H54 (cell line): Measurements from ENCODE around the gene LDLR.

Experiments used
- DNase-seq: peaks from one replicate; pipeline ENCODE4 v3.0.0; 2011; ENCODE audit warnings: low spot score, mixed read lengths; ENCODE audit not compliant: insufficient read length
- FAIRE-seq: peaks from 3 replicates; lab custom pipeline; 2011; peaks lifted over from hg19 to GRCh38; lab: Jason Lieb, UNC
- POLR2A ChIP-seq: IDR thresholded peaks from 2 replicates; pipeline ENCODE4 v1.6.1; 2011; ENCODE audit warnings: low read depth, mild to moderate bottlenecking, low read length

The LDLR gene

DNA sequence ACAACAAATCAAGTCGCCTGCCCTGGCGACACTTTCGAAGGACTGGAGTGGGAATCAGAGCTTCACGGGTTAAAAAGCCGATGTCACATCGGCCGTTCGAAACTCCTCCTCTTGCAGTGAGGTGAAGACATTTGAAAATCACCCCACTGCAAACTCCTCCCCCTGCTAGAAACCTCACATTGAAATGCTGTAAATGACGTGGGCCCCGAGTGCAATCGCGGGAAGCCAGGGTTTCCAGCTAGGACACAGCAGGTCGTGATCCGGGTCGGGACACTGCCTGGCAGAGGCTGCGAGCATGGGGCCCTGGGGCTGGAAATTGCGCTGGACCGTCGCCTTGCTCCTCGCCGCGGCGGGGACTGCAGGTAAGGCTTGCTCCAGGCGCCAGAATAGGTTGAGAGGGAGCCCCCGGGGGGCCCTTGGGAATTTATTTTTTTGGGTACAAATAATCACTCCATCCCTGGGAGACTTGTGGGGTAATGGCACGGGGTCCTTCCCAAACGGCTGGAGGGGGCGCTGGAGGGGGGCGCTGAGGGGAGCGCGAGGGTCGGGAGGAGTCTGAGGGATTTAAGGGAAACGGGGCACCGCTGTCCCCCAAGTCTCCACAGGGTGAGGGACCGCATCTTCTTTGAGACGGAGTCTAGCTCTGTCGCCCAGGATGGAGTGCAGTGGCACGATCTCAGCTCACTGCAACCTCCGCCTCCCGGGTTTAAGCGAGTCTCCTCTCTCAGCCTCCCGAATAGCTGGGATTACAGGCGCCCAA is at the start of gene LDLR:
TSS of gene LDLR (plus strand) at position 210 of the 760 bp plus-strand sequence. CDS start at position 296, 86 bp downstream.
- FAIRE-seq: peak; percentile 71
- peak; percentile 59 for DNase-seq
- TF ChIP-seq POLR2A: peak; percentile 94

- TF ChIP-seq POLR2A: no peak
- no peak for DNase-seq
- no peak for FAIRE-seq
These were observed 48.1 kb upstream of the LDLR start for GRCh38 chr19:11041194-11041593.

DNA sequence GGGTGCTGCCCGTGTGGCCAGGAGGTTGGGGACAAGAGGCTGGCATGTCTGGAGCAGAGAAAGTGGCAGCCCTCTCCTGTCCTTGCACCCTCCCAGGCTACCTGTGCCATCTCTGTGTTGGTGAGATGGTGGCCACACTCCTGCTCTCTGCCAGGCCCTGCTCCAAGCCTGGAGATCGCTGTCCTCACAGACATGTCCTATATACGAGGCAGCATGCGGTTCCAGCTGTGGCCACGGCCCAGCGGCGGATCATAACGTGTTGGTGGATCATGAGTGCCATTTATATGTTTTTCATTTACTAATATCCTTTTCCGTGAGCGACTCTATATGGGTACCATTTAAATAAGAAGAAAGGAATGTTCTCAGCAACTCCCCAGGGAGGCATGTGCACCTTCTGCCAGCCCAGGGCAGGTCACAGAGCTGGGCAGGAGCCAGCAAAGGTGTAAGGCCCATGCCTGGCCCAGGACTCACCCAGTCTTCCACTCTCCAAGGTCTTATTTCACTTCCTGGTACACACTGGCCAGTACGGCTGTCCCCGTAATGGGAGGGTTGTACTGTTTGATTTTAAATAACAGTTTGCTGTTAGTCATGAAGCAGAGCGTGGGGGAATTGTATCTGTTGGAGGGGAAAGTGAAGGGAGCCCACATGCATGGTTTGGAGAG is 47.2 kb upstream of the LDLR start:
- no peak for FAIRE-seq
- TF ChIP-seq POLR2A: no peak

DNA sequence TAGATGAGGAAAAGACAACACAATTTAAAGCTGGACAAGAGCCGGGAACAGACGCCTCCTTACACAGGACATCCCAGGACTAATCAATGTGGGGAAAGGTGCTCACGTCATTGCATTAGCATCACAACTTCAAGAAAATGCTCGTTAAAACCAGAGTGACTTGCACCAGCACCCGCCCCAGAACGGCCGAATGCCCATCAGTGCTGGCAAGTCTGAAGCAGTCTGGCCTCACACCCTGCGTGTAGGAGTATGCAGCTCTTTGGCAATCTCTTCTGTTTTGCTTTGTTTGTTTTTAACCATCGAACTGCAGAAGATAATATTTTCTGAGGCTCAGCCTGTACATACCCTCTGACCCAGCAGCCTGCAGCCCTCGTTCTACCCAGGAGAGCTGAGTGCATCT is 44.8 kb upstream of the LDLR start:
- no peak for TF ChIP-seq POLR2A
- FAIRE-seq (no peak), DNase-seq (no peak)

More for the DNA sequence above, 47.2 kb upstream of the LDLR start:
- DNase-seq: no peak

DNA sequence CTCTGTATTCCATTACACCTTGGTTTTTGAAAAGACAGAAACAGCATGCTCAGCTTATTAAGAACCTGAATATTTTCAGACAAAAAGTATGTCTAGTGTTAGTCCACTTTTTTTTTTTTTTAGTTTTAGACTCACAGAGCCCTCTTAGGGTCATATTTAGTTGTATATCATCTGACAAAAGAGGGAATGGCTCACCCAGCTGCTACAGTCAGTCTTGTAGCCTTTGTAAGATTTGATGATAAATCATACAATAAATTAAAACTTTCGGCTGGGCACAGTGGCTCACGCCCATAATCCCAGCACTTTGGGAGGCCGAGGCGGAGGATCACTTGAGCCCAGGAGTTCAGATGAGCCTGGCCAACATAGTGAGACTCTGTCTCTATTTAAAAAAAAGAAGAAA is 43.7 kb upstream of the LDLR start:
- no peak for FAIRE-seq
- DNase-seq: no peak
- TF ChIP-seq POLR2A: no peak

DNA sequence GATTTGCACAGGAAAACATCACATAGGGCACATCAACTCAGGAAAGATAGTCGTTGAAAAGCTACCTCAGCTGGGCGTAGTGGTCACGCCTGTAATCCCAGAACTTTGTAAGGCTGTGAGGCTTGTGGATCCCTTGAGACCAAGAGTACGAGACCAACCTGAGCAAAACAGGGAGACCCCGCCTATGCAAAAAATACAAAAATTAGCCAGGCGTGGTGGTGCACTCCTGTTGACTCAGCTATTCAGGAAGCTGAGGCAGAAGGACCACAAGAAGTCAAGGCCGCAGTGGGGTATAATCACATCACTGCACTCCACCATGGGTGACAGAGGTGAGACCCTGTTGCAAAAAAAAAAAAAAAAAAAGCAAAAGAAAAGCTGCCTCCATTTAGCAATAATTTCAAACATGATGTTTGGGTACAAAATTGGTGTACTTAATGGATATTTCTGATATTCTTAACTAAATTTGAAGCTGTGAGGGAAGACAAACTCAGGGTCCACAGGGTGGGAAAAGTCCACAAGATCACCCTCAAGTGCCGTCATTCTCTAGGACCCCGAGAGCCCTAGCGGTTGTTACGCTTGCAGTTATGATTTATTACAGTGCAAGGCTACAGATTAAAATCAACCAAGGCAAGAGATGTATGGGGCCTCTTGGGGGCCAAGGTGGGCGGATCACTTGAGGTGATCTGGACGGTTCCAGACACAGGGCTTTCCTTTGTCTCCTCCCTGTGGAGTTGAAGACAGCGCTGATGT is 42.5 kb upstream of the LDLR start:
- FAIRE-seq: no peak
- TF ChIP-seq POLR2A: no peak
- no peak for DNase-seq

DNA sequence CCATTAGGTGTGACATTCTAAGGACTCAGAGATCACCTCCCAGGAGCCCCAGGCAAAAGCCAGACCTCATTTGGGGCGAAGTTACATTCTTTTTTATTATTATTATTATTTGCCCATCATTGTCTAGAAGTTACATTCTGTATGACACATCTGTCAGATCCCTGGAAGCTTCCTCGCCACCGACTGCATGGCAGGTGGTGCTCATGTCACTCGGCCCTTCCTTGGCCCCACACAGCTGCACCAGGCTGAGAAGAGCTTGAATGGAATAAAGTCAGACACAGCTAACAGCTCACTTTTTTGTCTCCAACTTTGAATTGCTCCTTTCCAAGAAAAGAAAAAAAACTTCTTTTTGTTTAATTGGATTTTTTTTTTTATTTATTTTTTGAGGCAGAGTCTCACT is 41.4 kb upstream of the LDLR start:
- FAIRE-seq (no peak), DNase-seq (no peak)
- TF ChIP-seq POLR2A: no peak

GRCh38 chr19:11050323-11051114 is 38.7 kb upstream of the LDLR start:
- no peak for TF ChIP-seq POLR2A
- FAIRE-seq (no peak), DNase-seq (no peak)

GRCh38 chr19:11053817-11054195 is 35.5 kb upstream of the LDLR start:
- FAIRE-seq (no peak), DNase-seq (no peak)
- TF ChIP-seq POLR2A: no peak

DNA sequence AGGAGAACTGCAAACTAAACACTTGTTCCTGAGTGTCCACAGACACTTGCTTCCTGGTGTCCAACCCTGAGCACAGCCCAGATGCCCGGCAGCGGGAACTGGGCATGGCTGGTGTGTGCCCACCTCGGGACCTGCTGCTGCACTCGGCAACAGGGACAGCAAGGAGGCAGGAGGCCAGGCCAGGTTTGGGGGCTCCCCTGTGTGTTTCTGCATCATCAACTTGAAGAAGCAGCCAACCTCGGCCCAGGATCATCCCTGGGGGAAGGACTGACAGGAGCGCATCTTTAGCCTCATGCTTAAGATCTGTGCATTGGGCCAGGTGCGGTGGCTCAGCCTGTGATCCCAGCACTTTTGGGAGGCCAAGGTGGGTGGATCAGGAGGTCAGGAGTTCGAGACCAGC is 35.1 kb upstream of the LDLR start:
- no peak for TF ChIP-seq POLR2A
- FAIRE-seq: no peak
- DNase-seq: no peak

- FAIRE-seq: no peak
- no peak for TF ChIP-seq POLR2A
- no peak for DNase-seq
These were observed 34.6 kb upstream of the LDLR start for GRCh38 chr19:11054628-11055027.

DNA sequence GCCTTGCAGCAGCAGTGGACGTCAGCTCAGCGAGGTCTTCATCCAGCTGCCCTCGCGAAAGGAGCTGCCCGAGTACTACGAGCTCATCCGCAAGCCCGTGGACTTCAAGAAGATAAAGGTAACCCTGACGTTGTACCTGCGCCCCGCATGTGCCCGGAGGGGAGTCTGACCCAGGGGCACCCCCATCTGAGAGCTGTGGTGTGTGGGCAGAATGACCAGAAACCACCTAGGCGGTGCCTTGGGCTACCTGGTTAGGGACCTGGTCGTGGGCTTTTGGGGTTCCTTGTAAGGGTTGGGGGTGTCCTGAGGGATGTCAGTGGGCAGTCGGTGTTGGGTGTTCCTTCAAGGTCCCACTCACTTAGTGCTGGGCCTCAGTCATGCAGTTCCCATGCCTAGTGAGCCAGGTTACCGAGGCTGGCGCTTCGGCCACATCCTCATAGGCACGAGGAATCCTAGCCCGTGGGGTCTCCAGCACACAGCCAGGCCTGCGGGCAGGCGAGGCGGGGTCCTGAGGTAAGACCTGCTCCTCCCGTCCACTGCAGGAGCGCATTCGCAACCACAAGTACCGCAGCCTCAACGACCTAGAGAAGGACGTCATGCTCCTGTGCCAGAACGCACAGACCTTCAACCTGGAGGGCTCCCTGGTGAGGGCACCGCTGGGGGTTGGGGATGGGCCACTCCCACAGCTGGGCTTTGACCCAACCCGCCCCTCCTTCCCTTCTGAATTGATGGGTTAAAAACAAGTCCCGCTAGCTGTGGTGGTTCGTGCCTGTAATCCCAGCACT is 30.8 kb upstream of the LDLR start:
- no peak for TF ChIP-seq POLR2A
- FAIRE-seq (no peak), DNase-seq (no peak)
